Type B pancreatic cell (in vitro differentiated cells): ENCODE data around the gene FAM98A. TPM values are rescaled to one million over a fixed set of nuclear protein-coding genes. Genes with fewer than 3 reads are reported as not detected.
A peak's percentile ranks its signal among the peaks of the same experiment; 100 is the strongest.

Experiments
- DNase-seq: peaks from one replicate; pipeline ENCODE4 v3.0.0; 2021; ENCODE audit warnings: mixed read lengths; ENCODE audit not compliant: unreplicated experiment; ENCODE audit errors: extremely low spot score
- H3K27ac Mint-ChIP-seq: 2 replicates; pipeline ENCODE4 v1.8.0; 2021; ENCODE audit warnings: mild to moderate bottlenecking, mixed read lengths
- H3K27me3 Mint-ChIP-seq: 2 replicates; pipeline ENCODE4 v1.8.0; 2021; ENCODE audit warnings: mixed read lengths
- H3K36me3 Mint-ChIP-seq: 2 replicates; pipeline ENCODE4 v1.8.0; 2021; ENCODE audit warnings: mixed read lengths
- H3K4me1 Mint-ChIP-seq: one replicate; pipeline ENCODE4 v1.8.0; 2021; ENCODE audit warnings: mixed read lengths; ENCODE audit not compliant: unreplicated experiment
- H3K4me3 Mint-ChIP-seq: 2 replicates; pipeline ENCODE4 v1.8.0; 2021; ENCODE audit warnings: mild to moderate bottlenecking, mixed read lengths
- H3K9me3 Mint-ChIP-seq: 2 replicates; pipeline ENCODE4 v1.8.0; 2021; ENCODE audit warnings: mixed read lengths
- CTCF ChIP-seq: fragments of 200-600 bp; sonication (generic); conservative IDR thresholded peaks from 2 replicates; pipeline ENCODE4 v1.5.0; 2021; ENCODE audit warnings: antibody characterized with exemption, mild to moderate bottlenecking
- total RNA-seq: library from RNA; stranded (reverse); gene quantifications from 2 replicates; pipeline ENCODE4 v1.2.1, GENCODE V29; 2021; ENCODE audit warnings: low replicate concordance

Gene FAM98A
- total RNA-seq, 1 donor from 2014 or later, result 41.3 TPM

- H3K27me3 Mint-ChIP-seq, result no peaks in the 10 kb centered on the region
- peak overlapping the region; percentile 13 for H3K27ac Mint-ChIP-seq
- no peak for TF ChIP-seq CTCF
- peaks cover 14% of the 10 kb centered on the region for H3K4me1 Mint-ChIP-seq
- H3K36me3 Mint-ChIP-seq, result no peaks in the 10 kb centered on the region
- DNase-seq, result no peak
- H3K4me3 Mint-ChIP-seq, result no peak overlapping the region
- no peaks in the 10 kb centered on the region for H3K9me3 Mint-ChIP-seq
Observed at GRCh38 chr2:33605056-33605455, 6.0 kb upstream of the FAM98A start.

GRCh38 chr2:33603416-33603815, 4.3 kb upstream of the FAM98A start:
- H3K4me1 Mint-ChIP-seq, result peaks cover 22% of the 10 kb centered on the region

GRCh38 chr2:33602201-33602830, 3.2 kb upstream of the FAM98A start:
- no peak for DNase-seq
- Mint-ChIP-seq H3K36me3 (no peaks in the 10 kb centered on the region), H3K27ac (no peak overlapping the region), H3K4me3 (no peak overlapping the region), H3K4me1 (peaks cover 27% of the 10 kb centered on the region), H3K9me3 (no peaks in the 10 kb centered on the region), H3K27me3 (no peaks in the 10 kb centered on the region)
- TF ChIP-seq CTCF, result no peak

More at GRCh38 chr2:33603416-33603815, 4.3 kb upstream of the FAM98A start:
- Mint-ChIP-seq H3K4me3 (no peak overlapping the region), H3K9me3 (no peaks in the 10 kb centered on the region), H3K27ac (peak overlapping the region; percentile 17), H3K36me3 (no peaks in the 10 kb centered on the region), H3K27me3 (no peaks in the 10 kb centered on the region)
- DNase-seq, result no peak
- no peak for TF ChIP-seq CTCF

GRCh38 chr2:33599943-33600192, 769 bp upstream of the FAM98A start:
- no peak for DNase-seq
- Mint-ChIP-seq H3K4me3 (peak overlapping the region; percentile 99), H3K27me3 (no peaks in the 10 kb centered on the region), H3K36me3 (peaks cover 3% of the 10 kb centered on the region), H3K27ac (peak overlapping the region; percentile 93), H3K4me1 (peaks cover 21% of the 10 kb centered on the region), H3K9me3 (no peaks in the 10 kb centered on the region)
- TF ChIP-seq CTCF, result no peak

GRCh38 chr2:33598561-33599174, 431 bp downstream of the FAM98A start:
- DNase-seq, result no peak
- Mint-ChIP-seq H3K27me3 (no peaks in the 10 kb centered on the region), H3K27ac (peak overlapping the region; percentile 93), H3K9me3 (no peaks in the 10 kb centered on the region), H3K4me1 (peaks cover 20% of the 10 kb centered on the region), H3K4me3 (peak overlapping the region; percentile 99), H3K36me3 (peaks cover 10% of the 10 kb centered on the region)
- TF ChIP-seq CTCF, result no peak
